ENCODE measurements around the gene RAX2. TPM values are rescaled to one million over a fixed set of nuclear protein-coding genes. Genes with fewer than 3 reads are reported as not detected.

Gene RAX2
- total RNA-seq (2011; cell fraction: chromatin; rRNA removed; ENCODE audit: low replicate concordance) = not detected in 2 replicates
- total RNA-seq (2011; cell fraction: nucleolus; rRNA removed) = not detected in 2 replicates
- not detected in 2 replicates for total RNA-seq (2011; cell fraction: nucleoplasm; rRNA removed)
- total RNA-seq (2014; rRNA removed) (not detected in 2 replicates), total RNA-seq (2014; rRNA removed; fragmentation: Illumina TruSeq; extraction: Trizol) (not detected in 2 replicates), total RNA-seq (2015; rRNA removed; fragmentation: Illumina TruSeq; extraction: Trizol) (not detected in 2 replicates), total RNA-seq (2021) (not detected in 2 replicates), polyA plus RNA-seq (2011; rRNA removed) (not detected in 2 replicates), polyA plus RNA-seq (2014; fragmentation: Illumina TruSeq; extraction: Trizol) (not detected in 2 replicates), polyA plus RNA-seq (2014; fragmentation: Nextera tagmentation; extraction: Ambion mirVana) (not detected), polyA plus RNA-seq (2014; rRNA removed) (not detected in 2 replicates), polyA minus RNA-seq (2011; rRNA and poly(A)+ RNA removed) (not detected in 2 replicates), Bru-seq, nascent RNA (not detected), BruChase-seq, experiment 1, labeled RNA remaining after a 2-hour chase (not detected), BruChase-seq, experiment 2, labeled RNA remaining after a 6-hour chase (not detected)
- polyA plus RNA-seq (2011; cell fraction: cytosol; rRNA removed) = 0.07 TPM in 1 of 2 replicates, not detected in the other
- not detected in 2 replicates for polyA plus RNA-seq (2011; cell fraction: nucleus; rRNA removed)
- polyA plus RNA-seq (2012) = not detected in 2 replicates
- not detected in 2 replicates for polyA minus RNA-seq (2011; cell fraction: cytosol; rRNA and poly(A)+ RNA removed)
- not detected in 2 replicates for polyA minus RNA-seq (2011; cell fraction: nucleus; rRNA and poly(A)+ RNA removed)
- long read RNA-seq, experiment 1 = 0 reads
- long read RNA-seq, experiment 2, partial matches to known transcripts = 0 of 1 reads
- long read RNA-seq, experiment 2, other reads (novel, unspliced or antisense) = 1 of 1 reads
- long read RNA-seq, experiment 3 = 0 reads

DNA sequence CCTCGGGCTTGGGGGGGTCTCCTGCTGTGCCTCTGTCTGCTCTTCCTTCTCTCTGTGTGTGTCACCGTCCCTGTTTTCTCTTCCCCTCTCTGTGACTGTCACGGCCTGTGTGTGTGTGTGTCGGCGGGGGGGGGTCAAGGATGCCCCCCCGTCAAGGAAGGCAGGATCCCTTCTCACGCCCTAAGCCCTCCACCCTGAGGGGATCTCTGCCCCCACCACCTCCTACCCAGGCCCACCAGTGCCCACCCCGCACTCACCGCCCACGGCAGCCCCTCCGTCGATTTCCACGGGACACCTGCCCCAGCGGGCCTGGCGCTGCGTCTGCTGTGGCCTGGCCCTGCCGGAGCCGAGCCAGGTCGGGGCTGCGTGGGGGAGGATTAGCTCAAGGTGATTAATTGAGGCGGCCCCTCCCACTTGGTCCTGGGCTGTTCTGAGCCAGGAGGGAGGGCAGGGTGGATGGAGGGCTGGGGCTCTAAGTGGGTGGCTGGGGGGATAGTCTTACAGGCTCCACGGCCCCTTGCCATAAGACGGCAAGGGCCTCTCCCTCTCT, at the start of gene RAX2:
RAX2 (minus strand) TSS at position 323 of the 550 bp plus-strand sequence. CDS start 486 bp downstream, outside the sequence.
- no peak within 1 kb of the TSS for H2AFZ ChIP-seq (ENCODE audit: low read depth, low read length)
- H3K4me2 ChIP-seq (ENCODE audit: insufficient read depth, low read length) = no peak within 1 kb of the TSS
- in situ Hi-C loops (cut with MboI) (no loop called here), intact Hi-C loops (cut with micrococcal nuclease) (no loop called here)
- FAIRE-seq (no peak), DNase-seq (ENCODE audit: extremely low read depth in 1 of 4, low spot score in 3 of 4) (peak; percentile 41 to 71 (median 62)), ATAC-seq (peak; percentile 68)
- H3K27ac ChIP-seq (ENCODE audit: extremely low read depth, low read depth, low read length) = no peak within 1 kb of the TSS
- H3K9ac ChIP-seq (ENCODE audit: insufficient read depth in 1 of 2, low read depth in 2 of 2, low read length in 2 of 2) = peak within 1 kb of the TSS in 1 of 2 experiments; percentile 71; a peak in 1 of 4 replicates
- H3K9me3 ChIP-seq (replicated peaks; ENCODE audit: control insufficient read depth, insufficient read depth, low read depth, low read length) = no peaks in the 10 kb centered on the region
- peaks cover 14% of the 10 kb centered on the region; the same call in 1 of the 3 replicates for H3K36me3 ChIP-seq (ENCODE audit: control insufficient read depth, insufficient read depth, low read length)
- peaks cover 0 to 58% of the 10 kb centered on the region in 2 experiments; a peak in 3 of 5 replicates for H3K4me1 ChIP-seq (replicated peaks in 1 of 2; ENCODE audit: control insufficient read depth in 2 of 2, insufficient read depth in 2 of 2, low read length in 2 of 2)
- WGBS (ENCODE audit: insufficient coverage, low coverage, missing lambda C conversion rate) = 11% methylated on average over 17 of the region's 23 CpGs
- H3K79me2 ChIP-seq (ENCODE audit: control insufficient read depth, insufficient read depth, low read length) = no peaks in the 10 kb centered on the region
- no peaks in the 10 kb centered on the region for H4K20me1 ChIP-seq (replicated peaks; ENCODE audit: control insufficient read depth, insufficient read depth, low read length)
- POLR2A ChIA-PET = interaction anchor here (0.6 to 5.9 kb wide), 2 partner anchors 9 to 213 kb away, joined by 3 to 48 read pairs; partner anchors contain the start of genes APBA3, EEF2 and MRPL54
- no TSS peak for BruUV-seq (replicated peaks)
- H3K4me3 ChIP-seq = no peak within 1 kb of the TSS
- H3K9me1 ChIP-seq (ENCODE audit: control insufficient read depth, insufficient read depth, low read length) = no peaks in the 10 kb centered on the region
- CTCF ChIA-PET (ENCODE audit: low intra/inter-chr PET ratio) = no interaction called here
- no peaks in the 10 kb centered on the region for H3K27me3 ChIP-seq (ENCODE audit: control insufficient read depth in 2 of 2, insufficient read depth in 2 of 2, low read length in 2 of 2)
- no peak for TF ChIP-seq KAT2B (IDR thresholded peaks at IDR 0.05; ENCODE audit: low read depth, low read length)
- TF ChIP-seq GATAD2B (IDR thresholded peaks at IDR 0.05; ENCODE audit: borderline replicate concordance) = no peak
- TF ChIP-seq MEIS2 (IDR thresholded peaks at IDR 0.05; ENCODE audit: partially characterized antibody) = peak; percentile 75
- TF ChIP-seq ZNF311 (CRISPR knock-in tag; IDR thresholded peaks at IDR 0.05) = no peak
- no peak for TF ChIP-seq CCAR2 (IDR thresholded peaks at IDR 0.05; ENCODE audit: low read depth, low read length)
- TF ChIP-seq C11orf30 (IDR thresholded peaks at IDR 0.05; ENCODE audit: low read depth) = no peak
- no peak for TF ChIP-seq KAT8 (IDR thresholded peaks at IDR 0.05; ENCODE audit: low read depth)
- TF ChIP-seq ZBTB7A (IDR thresholded peaks at IDR 0.05; ENCODE audit: borderline replicate concordance, control insufficient read depth, low read depth, low read length) = peak; percentile 51; the same call in 1 of the 2 replicates
- TF ChIP-seq BMI1 (IDR thresholded peaks at IDR 0.05; ENCODE audit: low read length) = no peak
- TF ChIP-seq, protein P1, sequence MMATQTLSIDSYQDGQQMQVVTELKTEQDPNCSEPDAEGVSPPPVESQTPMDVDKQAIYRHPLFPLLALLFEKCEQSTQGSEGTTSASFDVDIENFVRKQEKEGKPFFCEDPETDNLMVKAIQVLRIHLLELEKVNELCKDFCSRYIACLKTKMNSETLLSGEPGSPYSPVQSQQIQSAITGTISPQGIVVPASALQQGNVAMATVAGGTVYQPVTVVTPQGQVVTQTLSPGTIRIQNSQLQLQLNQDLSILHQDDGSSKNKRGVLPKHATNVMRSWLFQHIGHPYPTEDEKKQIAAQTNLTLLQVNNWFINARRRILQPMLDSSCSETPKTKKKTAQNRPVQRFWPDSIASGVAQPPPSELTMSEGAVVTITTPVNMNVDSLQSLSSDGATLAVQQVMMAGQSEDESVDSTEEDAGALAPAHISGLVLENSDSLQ (IDR thresholded peaks at IDR 0.05) = peak; percentile 36; the same call in 1 of the 2 replicates
- TF ChIP-seq EGR1 (conservative IDR thresholded peaks at IDR 0.05) = peak; percentile 36
- TF ChIP-seq ZEB2 (IDR thresholded peaks at IDR 0.05) = 0 out of 2 replicates have a peak, but pooled peaks have one; percentile 18
- TF ChIP-seq, protein P2, sequence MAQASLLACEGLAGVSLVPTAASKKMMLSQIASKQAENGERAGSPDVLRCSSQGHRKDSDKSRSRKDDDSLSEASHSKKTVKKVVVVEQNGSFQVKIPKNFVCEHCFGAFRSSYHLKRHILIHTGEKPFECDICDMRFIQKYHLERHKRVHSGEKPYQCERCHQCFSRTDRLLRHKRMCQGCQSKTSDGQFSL (CRISPR knock-in tag; IDR thresholded peaks at IDR 0.05) = peak; percentile 86
- TF ChIP-seq, protein P2 (tag; IDR thresholded peaks at IDR 0.05) = no peak
- no peak for TF ChIP-seq SRF (CRISPR knock-in tag; IDR thresholded peaks at IDR 0.05)
- no peak for TF ChIP-seq ZNF232 (CRISPR knock-in tag; IDR thresholded peaks at IDR 0.05)
- TF ChIP-seq, protein P3, sequence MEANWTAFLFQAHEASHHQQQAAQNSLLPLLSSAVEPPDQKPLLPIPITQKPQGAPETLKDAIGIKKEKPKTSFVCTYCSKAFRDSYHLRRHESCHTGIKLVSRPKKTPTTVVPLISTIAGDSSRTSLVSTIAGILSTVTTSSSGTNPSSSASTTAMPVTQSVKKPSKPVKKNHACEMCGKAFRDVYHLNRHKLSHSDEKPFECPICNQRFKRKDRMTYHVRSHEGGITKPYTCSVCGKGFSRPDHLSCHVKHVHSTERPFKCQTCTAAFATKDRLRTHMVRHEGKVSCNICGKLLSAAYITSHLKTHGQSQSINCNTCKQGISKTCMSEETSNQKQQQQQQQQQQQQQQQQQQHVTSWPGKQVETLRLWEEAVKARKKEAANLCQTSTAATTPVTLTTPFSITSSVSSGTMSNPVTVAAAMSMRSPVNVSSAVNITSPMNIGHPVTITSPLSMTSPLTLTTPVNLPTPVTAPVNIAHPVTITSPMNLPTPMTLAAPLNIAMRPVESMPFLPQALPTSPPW (CRISPR knock-in tag; IDR thresholded peaks at IDR 0.05) = peak; percentile 56

All from K562 (cell line).